H1 (cell line): ENCODE data around the gene MARK4. TPM values are rescaled to one million over a fixed set of nuclear protein-coding genes. Genes with fewer than 3 reads are reported as not detected.

Experiments
- CTCF ChIA-PET: fragments of 300-600 bp; sonication (Branson Sonifier 250); formaldehyde crosslinking; loops from one replicate; lab custom pipeline; 2021; ENCODE audit not compliant: partially characterized antibody; lab: Charles Lee
- POLR2A ChIA-PET: fragments of 300-600 bp; sonication (Branson Sonifier 250); formaldehyde crosslinking; loops from one replicate; lab custom pipeline; 2021; ENCODE audit warnings: inconsistent platforms; ENCODE audit not compliant: partially characterized antibody; lab: Charles Lee
- DNase-seq, 2 experiments: peaks; one replicate each; pipeline versions ENCODE4 v3.0.0 to v3.0.0-alpha.2; 2010 to 2022; ENCODE audit warnings: low spot score in 2 of 2, low read depth in 1 of 2, mixed read lengths in 1 of 2
- FAIRE-seq: peaks from 2 replicates; lab custom pipeline; 2011; peaks lifted over from hg19 to GRCh38; lab: Jason Lieb, UNC
- H2AFZ ChIP-seq: 2 replicates; pipeline ENCODE4 v1.8.1; 2012; ENCODE audit warnings: low read length, inconsistent platforms
- H2AK5ac ChIP-seq: 2 replicates; pipeline ENCODE4 v1.6.1; 2013; ENCODE audit warnings: low read depth, low read length
- H2BK120ac ChIP-seq: replicated peaks from 2 replicates; pipeline ENCODE3; 2013; ENCODE audit warnings: low read depth, low read length, inconsistent platforms
- H2BK12ac ChIP-seq: 2 replicates; pipeline ENCODE4 v1.6.1; 2013; ENCODE audit warnings: low read depth, low read length
- H2BK15ac ChIP-seq: 2 replicates; pipeline ENCODE4 v1.6.1; 2013; ENCODE audit warnings: low read length
- H2BK20ac ChIP-seq: 2 replicates; pipeline ENCODE4 v1.6.1; 2013; ENCODE audit warnings: low read length
- H2BK5ac ChIP-seq: 2 replicates; pipeline ENCODE4 v1.6.1; 2013; ENCODE audit warnings: low read depth, low read length
- H3K14ac ChIP-seq: 2 replicates; pipeline ENCODE4 v1.6.1; 2013; ENCODE audit warnings: inconsistent platforms; ENCODE audit not compliant: insufficient read length
- H3K18ac ChIP-seq: 2 replicates; pipeline ENCODE4 v1.6.1; 2013; ENCODE audit warnings: low read length; ENCODE audit errors: extremely low read depth
- H3K23ac ChIP-seq: 2 replicates; pipeline ENCODE4 v1.6.1; 2013; ENCODE audit warnings: inconsistent platforms; ENCODE audit not compliant: insufficient read length
- H3K23me2 ChIP-seq: 2 replicates; pipeline ENCODE4 v1.6.1; 2013; ENCODE audit warnings: low read depth, low read length
- H3K27ac ChIP-seq: 2 replicates; pipeline ENCODE4 v1.6.1; 2011; ENCODE audit warnings: low read depth, low read length, inconsistent platforms
- H3K27me3 ChIP-seq, 4 experiments: replicated peaks in 1 of 4; 1 replicate in 1 of 4; 2 replicates in 3 of 4; pipeline versions ENCODE4 v1.6.1 to v1.8.1; 2011 to 2013; ENCODE audit warnings: low read length in 3 of 4, mild to moderate bottlenecking in 3 of 4, inconsistent platforms in 2 of 4, mixed read lengths in 2 of 4, moderate library complexity in 1 of 4; ENCODE audit not compliant: control insufficient read depth in 3 of 4, insufficient read depth in 3 of 4; ENCODE audit errors: extremely low read depth in 1 of 4
- H3K36me3 ChIP-seq, 4 experiments: 2 replicates each; pipeline versions ENCODE4 v1.6.1 to v1.8.1; 2011 to 2013; ENCODE audit warnings: mild to moderate bottlenecking in 4 of 4, low read length in 3 of 4, moderate library complexity in 2 of 4, control low read depth in 1 of 4, inconsistent platforms in 1 of 4; ENCODE audit not compliant: insufficient read depth in 4 of 4, control insufficient read depth in 2 of 4
- H3K4ac ChIP-seq: replicated peaks from 2 replicates; pipeline ENCODE3; 2013; ENCODE audit warnings: low read length, low read depth, mixed read lengths, inconsistent platforms; ENCODE audit not compliant: insufficient read length
- H3K4me1 ChIP-seq, 4 experiments: replicated peaks in 1 of 4; 1 replicate in 1 of 4; 2 replicates in 3 of 4; pipeline versions ENCODE4 v1.6.1 to v1.8.1; 2011 to 2013; ENCODE audit warnings: low read length in 3 of 4, inconsistent platforms in 2 of 4, mixed read lengths in 1 of 4; ENCODE audit not compliant: insufficient read depth in 4 of 4, control insufficient read depth in 3 of 4
- H3K4me2 ChIP-seq, 2 experiments: 2 replicates each; pipeline versions ENCODE4 v1.6.1 to v1.8.1; 2011 to 2013; ENCODE audit warnings: low read depth in 2 of 2, low read length in 2 of 2, control low read depth in 1 of 2, inconsistent platforms in 1 of 2, mild to moderate bottlenecking in 1 of 2; ENCODE audit not compliant: insufficient read depth in 1 of 2
- H3K4me3 ChIP-seq, 4 experiments: fragments of 200-600, 300-600 bp in 1 of 4; sonication (generic), shearing (Covaris generic), sonication (Bioruptor Twin) in 1 of 4; 2 replicates each; pipeline versions ENCODE4 v1.5.1 to v1.8.1; 2011 to 2016; ENCODE audit warnings: low read length in 4 of 4, low read depth in 3 of 4, control low read depth in 2 of 4, inconsistent platforms in 2 of 4, mild to moderate bottlenecking in 2 of 4, mixed read lengths in 1 of 4, moderate library complexity in 1 of 4; ENCODE audit not compliant: insufficient read depth in 2 of 4; ENCODE audit errors: extremely low read depth in 1 of 4
- H3K56ac ChIP-seq: replicated peaks from 2 replicates; pipeline ENCODE3; 2013; ENCODE audit warnings: low read depth, mild to moderate bottlenecking, mixed read lengths, low read length, inconsistent platforms; ENCODE audit not compliant: insufficient read length
- H3K79me1 ChIP-seq: 2 replicates; pipeline ENCODE4 v1.6.1; 2013; ENCODE audit warnings: low read depth, low read length, control low read depth
- H3K79me2 ChIP-seq, 2 experiments: 2 replicates each; pipeline versions ENCODE4 v1.6.1 to v1.8.1; 2012 to 2013; ENCODE audit warnings: low read length in 2 of 2, mild to moderate bottlenecking in 2 of 2, inconsistent platforms in 1 of 2; ENCODE audit not compliant: insufficient read depth in 2 of 2, control insufficient read depth in 1 of 2
- H3K9ac ChIP-seq, 4 experiments: replicated peaks in 1 of 4; 1 replicate in 1 of 4; 2 replicates in 3 of 4; pipeline versions ENCODE4 v1.6.1 to v1.8.1; 2011 to 2013; ENCODE audit warnings: low read depth in 3 of 4, low read length in 3 of 4, control low read depth in 2 of 4, mild to moderate bottlenecking in 2 of 4, moderate library complexity in 2 of 4, inconsistent platforms in 1 of 4; ENCODE audit errors: extremely low read depth in 1 of 4
- H3K9me3 ChIP-seq, 2 experiments: 2 replicates each; pipeline versions ENCODE4 v1.6.1 to v1.8.1; 2012 to 2013; ENCODE audit warnings: mild to moderate bottlenecking in 2 of 2, moderate library complexity in 2 of 2, control low read depth in 1 of 2, inconsistent platforms in 1 of 2, low read depth in 1 of 2, low read length in 1 of 2, mixed read lengths in 1 of 2; ENCODE audit not compliant: insufficient read depth in 2 of 2
- H4K20me1 ChIP-seq, 2 experiments: replicated peaks in 1 of 2; 2 replicates each; pipeline versions ENCODE3 to v1.8.1; 2011 to 2013; ENCODE audit warnings: inconsistent platforms in 2 of 2, low read length in 2 of 2, mild to moderate bottlenecking in 1 of 2; ENCODE audit not compliant: insufficient read depth in 2 of 2, control insufficient read depth in 1 of 2
- H4K5ac ChIP-seq: 2 replicates; pipeline ENCODE4 v1.6.1; 2013; ENCODE audit warnings: low read length, low read depth, mixed read lengths, inconsistent platforms; ENCODE audit not compliant: insufficient read length
- H4K8ac ChIP-seq: 2 replicates; pipeline ENCODE4 v1.8.0; 2013; ENCODE audit warnings: mild to moderate bottlenecking, moderate library complexity, low read length, inconsistent platforms; ENCODE audit not compliant: insufficient read depth; ENCODE audit errors: extremely low read depth
- H4K91ac ChIP-seq: replicated peaks from 2 replicates; pipeline ENCODE3; 2013; ENCODE audit warnings: low read length, mixed read lengths, inconsistent platforms; ENCODE audit not compliant: insufficient read length
- CBX5 ChIP-seq: fragments of 300-800, 300-1000 bp; sonication (generic); IDR thresholded peaks from 2 replicates; pipeline ENCODE4 v1.7.1; 2016; ENCODE audit warnings: antibody characterized with exemption, low read length, low read depth
- CEBPB ChIP-seq: IDR thresholded peaks from 2 replicates; pipeline ENCODE4 v1.6.1; 2012; ENCODE audit warnings: low read depth, low read length
- EP300 ChIP-seq, 2 experiments: IDR thresholded peaks; 1 replicate in 1 of 2; 2 replicates in 1 of 2; pipeline ENCODE4 v1.6.1; 2011 to 2012; ENCODE audit warnings: low read depth in 2 of 2, low read length in 2 of 2, mild to moderate bottlenecking in 2 of 2, borderline replicate concordance in 1 of 2, inconsistent platforms in 1 of 2, moderate library complexity in 1 of 2
- GTF2F1 ChIP-seq: IDR thresholded peaks from 2 replicates; pipeline ENCODE4 v1.6.1; 2012; ENCODE audit warnings: low read depth, low read length, improper control_type of control experiment, borderline replicate concordance
- JUN ChIP-seq: IDR thresholded peaks from 2 replicates; pipeline ENCODE4 v1.6.1; 2011; ENCODE audit warnings: low read depth, mild to moderate bottlenecking, improper control_type of control experiment, low read length
- KDM1A ChIP-seq: fragments of 200-600, 300-600 bp; sonication (generic); IDR thresholded peaks from 2 replicates; pipeline ENCODE4 v1.7.1; 2016; ENCODE audit warnings: mild to moderate bottlenecking, low read length, borderline replicate concordance
- KDM4A ChIP-seq: IDR thresholded peaks from one replicate; pipeline ENCODE4 v1.7.1; 2012; ENCODE audit warnings: low read depth, mild to moderate bottlenecking, moderate library complexity, low read length, inconsistent platforms; ENCODE audit not compliant: severe bottlenecking
- POLR2A ChIP-seq, 2 experiments: IDR thresholded peaks; 1 replicate in 1 of 2; 2 replicates in 1 of 2; pipeline ENCODE4 v1.6.1; 2011; ENCODE audit warnings: low read depth in 2 of 2, low read length in 2 of 2, mild to moderate bottlenecking in 2 of 2; ENCODE audit errors: control extremely low read depth in 1 of 2
- POLR2AphosphoS5 ChIP-seq: IDR thresholded peaks from 2 replicates; pipeline ENCODE4 v1.6.1; 2011; ENCODE audit warnings: low read depth, low read length
- TAF1 ChIP-seq: IDR thresholded peaks from 2 replicates; pipeline ENCODE4 v1.6.1; 2011; ENCODE audit warnings: mild to moderate bottlenecking, low read depth, low read length
- USF2 ChIP-seq: IDR thresholded peaks from 2 replicates; pipeline ENCODE4 v1.6.1; 2011; ENCODE audit warnings: low read length, improper control_type of control experiment
- YY1 ChIP-seq: IDR thresholded peaks from 2 replicates; pipeline ENCODE4 v1.6.1; 2011; ENCODE audit warnings: low read depth, mild to moderate bottlenecking, low read length
- WGBS, 2 experiments: shearing (Covaris generic) in 1 of 2; methylation state at CpG; one replicate each; pipeline versions ENCODE4 v1.1.6 to v1.1.7; 2013 to 2015; ENCODE audit warnings: low lambda C conversion rate in 2 of 2, mixed read lengths in 2 of 2, inconsistent platforms in 1 of 2, low coverage in 1 of 2, missing lambda C conversion rate in 1 of 2; ENCODE audit not compliant: insufficient replicate concordance in 2 of 2, insufficient coverage in 1 of 2, insufficient read length in 1 of 2; ENCODE audit errors: extremely low coverage in 1 of 2, missing lambda C conversion rate in 1 of 2; 5-methylcytosine and 5-hydroxymethylcytosine counted together
- polyA plus RNA-seq, 7 experiments: library from polyadenylated mRNA; depleted of rRNA in 3 of 7; stranded (reverse) in 5 of 7; unstranded in 2 of 7; fragments of >200 nt in 5 of 7; fragments of 200-250 nt in 2 of 7; gene quantifications; 1 replicate in 5 of 7; 2 replicates in 1 of 7; 4 replicates in 1 of 7; pipeline versions ENCODE4 v1.2.1 to v1.2.3, GENCODE V29; 2011 to 2013; ENCODE audit warnings: missing spikeins in 2 of 7, mixed read lengths in 2 of 7
- total RNA-seq: library from RNA; stranded (reverse); fragmentation: NEBNext Ultra II Directional; extraction: Animal tissue kit (Norgen Biotek cat#: 25700); gene quantifications from 2 replicates; pipeline ENCODE4 v1.2.1, GENCODE V29; 2021

The MARK4 gene
- total and polyA plus RNA-seq, 2 of the 8 experiments (the other 6 are each of a cell fraction or from before 2014, with no cell fraction given): 12.3 to 49.8 TPM

DNA sequence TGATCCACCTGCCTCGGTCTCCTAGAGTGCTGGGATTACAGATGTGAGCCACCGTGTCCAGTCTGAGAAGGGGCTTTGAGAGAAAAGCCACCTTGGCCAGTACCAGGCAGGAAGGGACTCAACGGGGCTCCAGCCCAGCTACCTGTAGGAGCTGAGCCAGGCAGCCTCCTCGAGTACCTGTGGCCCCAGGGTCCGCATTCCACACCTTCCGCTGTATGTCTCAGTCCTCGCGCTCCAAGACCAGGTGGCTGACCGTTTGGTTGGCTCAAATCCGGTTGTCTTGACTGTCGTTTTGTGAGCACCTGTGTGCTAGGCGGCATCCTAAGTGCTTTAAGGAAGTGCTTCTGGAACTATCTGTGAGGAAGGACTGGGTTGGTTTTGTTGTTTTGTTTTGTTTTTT lies 16.2 kb downstream of the MARK4 start:
- WGBS, 2 experiments: 94% methylated on average over 12 of the region's 12 CpGs; no CpG with 5 or more reads in 1 of the 2 experiments
- Histone ChIP-seq H3K27me3 (no peaks in the 10 kb centered on the region; a peak in 1 of 7 replicates), H4K20me1 (peaks cover 0 to 9% of the 10 kb centered on the region in 2 experiments), H2BK120ac (no peak overlapping the region), H2BK20ac (no peak overlapping the region), H3K36me3 (peaks cover 4 to 7% (median 5%) of the 10 kb centered on the region in 4 experiments; a peak in 3 of 8 replicates), H2BK5ac (no peak overlapping the region), H3K4me1 (no peaks in the 10 kb centered on the region), H4K5ac (no peak overlapping the region), H4K8ac (no peak overlapping the region), H2BK12ac (no peak overlapping the region), H3K23ac (no peak overlapping the region), H2AK5ac (no peak overlapping the region), H4K91ac (no peak overlapping the region), H2BK15ac (no peak overlapping the region), H3K4me2 (no peak overlapping the region), H3K9ac (no peak overlapping the region), H3K14ac (no peak overlapping the region), H3K79me1 (no peaks in the 10 kb centered on the region), H3K56ac (no peak overlapping the region), H3K9me3 (no peaks in the 10 kb centered on the region), H3K79me2 (no peaks in the 10 kb centered on the region), H3K4me3 (no peak overlapping the region), H3K27ac (no peak overlapping the region), H2AFZ (no peak overlapping the region), H3K23me2 (peaks cover 4% of the 10 kb centered on the region; the same call in 1 of the 2 replicates), H3K18ac (no peak overlapping the region), H3K4ac (no peak overlapping the region)
- POLR2A ChIA-PET: interaction anchor here (0.6 kb wide), 1 partner anchor 220 kb away, joined by 3 read pairs; no protein-coding TSS in a partner anchor
- FAIRE-seq (no peak), DNase-seq (no peak)
- CTCF ChIA-PET: interaction anchor here (0.6 to 2.1 kb wide), 4 partner anchors 10 to 464 kb away, joined by 3 to 5 read pairs (median 3); no protein-coding TSS in a partner anchor
- TF ChIP-seq USF2 (no peak), KDM4A (no peak), POLR2AphosphoS5 (no peak), POLR2A (IDR thresholded peaks at IDR 0.05; ENCODE audit: control extremely low read depth in 1 of 2, low read depth in 2 of 2, low read length in 2 of 2) (no peak), KDM1A (no peak), CBX5 (no peak), EP300 (IDR thresholded peaks at IDR 0.05; ENCODE audit: borderline replicate concordance in 1 of 2, low read depth in 2 of 2, low read length in 2 of 2) (no peak), JUN (no peak), CEBPB (no peak), YY1 (no peak), TAF1 (no peak), GTF2F1 (no peak)
